Dermis microvascular lymphatic vessel endothelial cell (primary cell): ENCODE measurements around the gene PARVB. TPM values are rescaled to one million over a fixed set of nuclear protein-coding genes. Genes with fewer than 3 reads are reported as not detected.

ENCODE experiments used
- DNase-seq, 2 donors: peaks; one replicate each; pipeline versions ENCODE4 v3.0.0 to v3.0.0-alpha.2; 2010; ENCODE audit warnings: low read depth in 2 of 2
- total RNA-seq: library from RNA; depleted of rRNA; stranded (reverse); fragments of >200 nt; gene quantifications from 2 replicates; pipeline ENCODE4 v1.2.1, GENCODE V29; 2014

Gene PARVB
- total RNA-seq, 1 donor from 2014 or later = 39.2 TPM

- no peak for DNase-seq
These were observed 189.5 kb downstream of the PARVB start for GRCh38 chr22:44213489-44214043.

GRCh38 chr22:44214187-44214586 is 190.1 kb downstream of the PARVB start:
- DNase-seq = no peak

- DNase-seq = no peak
These were observed 190.7 kb downstream of the PARVB start for GRCh38 chr22:44214764-44215163.

- DNase-seq = no peak
These were observed 191.2 kb downstream of the PARVB start for GRCh38 chr22:44215287-44215686.

GRCh38 chr22:44217346-44217745 is 193.2 kb downstream of the PARVB start:
- no peak for DNase-seq

GRCh38 chr22:44218071-44218470 is 194.0 kb downstream of the PARVB start:
- DNase-seq = no peak

- no peak for DNase-seq
These were observed 195.2 kb downstream of the PARVB start for GRCh38 chr22:44219101-44219870.

- no peak for DNase-seq
These were observed 196.9 kb downstream of the PARVB start for GRCh38 chr22:44220727-44221680.

GRCh38 chr22:44221710-44222475 is 197.8 kb downstream of the PARVB start:
- DNase-seq = no peak

Other genes with a start within 250 kb of the PARVB start
- 0.13 and 0.38 TPM in 2 replicates for gene EFCAB6, start 212.0 kb upstream of the PARVB start, total RNA-seq
- under 0.01 TPM in 1 of 2 replicates, not detected in the other for gene SULT4A1, start 161.8 kb upstream of the PARVB start, total RNA-seq
- gene PNPLA5, start 132.3 kb upstream of the PARVB start, total RNA-seq = not detected in 2 replicates
- 0.76 and 0.90 TPM in 2 replicates for gene PNPLA3, start 100.5 kb upstream of the PARVB start, total RNA-seq
- 43.9 and 44.3 TPM in 2 replicates for gene SAMM50, start 68.9 kb upstream of the PARVB start, total RNA-seq
- gene PARVG, start 156.6 kb downstream of the PARVB start, total RNA-seq = under 0.01 and 0.25 TPM in 2 replicates